A549 (cell line): ENCODE data around the gene KCTD3. TPM values are rescaled to one million over a fixed set of nuclear protein-coding genes. Genes with fewer than 3 reads are reported as not detected.

ENCODE experiments used
- ATAC-seq, 2 experiments: fragments of 200-7000 bp in 1 of 2; fragments of >200 bp in 1 of 2; cut with Nextera tagmentation in 1 of 2; cut with Tn5 transposase in 1 of 2; 3 replicates each; pipeline versions ENCODE4 v1.8.0 to v1.9.1; 2018 to 2020; ENCODE audit warnings: mild to moderate bottlenecking in 1 of 2, moderate library complexity in 1 of 2
- CTCF ChIA-PET: fragments of 300-600 bp; sonication (Branson Sonifier 250); formaldehyde crosslinking; extraction: SDS; loops from one replicate; lab custom pipeline; 2021; ENCODE audit warnings: antibody characterized with exemption, inconsistent platforms; lab: Yijun Ruan, JAX
- POLR2A ChIA-PET: fragments of 350-600 bp; formaldehyde crosslinking; extraction: SDS; loops from one replicate; lab custom pipeline; 2021; ENCODE audit warnings: antibody characterized with exemption, inconsistent platforms; lab: Yijun Ruan, JAX
- DNase-seq, 2 experiments: peaks; one replicate each; pipeline versions ENCODE4 v3.0.0 to v3.0.0-alpha.2; 2011 to 2016; ENCODE audit warnings: low read depth in 1 of 2, low spot score in 1 of 2
- FAIRE-seq: peaks from 2 replicates; lab custom pipeline; 2011; peaks lifted over from hg19 to GRCh38; lab: Jason Lieb, UNC
- H3K27ac ChIP-seq, 2 experiments: fragments of >200 bp; sonication (Bioruptor Twin); formaldehyde crosslinking; 3 replicates each; pipeline ENCODE4 v1.5.1; 2016 to 2017
- H3K4me1 ChIP-seq: fragments of >200 bp; sonication (Bioruptor Twin); formaldehyde crosslinking; 3 replicates; pipeline ENCODE4 v1.6.1; 2016
- H3K4me2 ChIP-seq: fragments of >200 bp; sonication (Bioruptor Twin); formaldehyde crosslinking; 3 replicates; pipeline ENCODE4 v1.6.1; 2016
- H3K4me3 ChIP-seq: fragments of >200 bp; sonication (Bioruptor Twin); formaldehyde crosslinking; 3 replicates; pipeline ENCODE4 v1.5.1; 2016
- H3K9me3 ChIP-seq: fragments of >200 bp; sonication (Bioruptor Twin); formaldehyde crosslinking; 3 replicates; pipeline ENCODE4 v1.6.1; 2016
- BHLHE40 ChIP-seq: IDR thresholded peaks from 2 replicates; pipeline ENCODE4 v1.6.1; 2012; ENCODE audit warnings: low read depth, low read length, inconsistent platforms
- CTCF ChIP-seq: fragments of >200 bp; sonication (Bioruptor Twin); formaldehyde crosslinking; IDR thresholded peaks from 3 replicates; pipeline ENCODE4 v1.5.1; 2016
- ELK1 ChIP-seq: fragments of 150-350 bp; IDR thresholded peaks from 2 replicates; pipeline ENCODE4 v1.6.1; 2014; ENCODE audit warnings: low read depth, mild to moderate bottlenecking, low read length
- FOSL2 ChIP-seq, 2 experiments: fragments of 450-650 bp in 1 of 2; fragments of >200 bp in 1 of 2; sonication (Bioruptor Twin) in 1 of 2; formaldehyde crosslinking; IDR thresholded peaks; 2 replicates each; pipeline versions ENCODE4 v1.5.0 to v1.6.1; 2016 to 2020; ENCODE audit warnings: mild to moderate bottlenecking in 1 of 2, moderate library complexity in 1 of 2
- FOXS1 ChIP-seq: fragments of 250-450 bp; sonication (Bioruptor Pico); IDR thresholded peaks from 2 replicates; pipeline ENCODE4 v1.5.0; 2020; ENCODE audit warnings: mild to moderate bottlenecking, moderate library complexity
- GATA3 ChIP-seq: IDR thresholded peaks from 2 replicates; pipeline ENCODE4 v1.6.1; 2012; ENCODE audit warnings: borderline replicate concordance
- HDAC2 ChIP-seq: fragments of 200-600 bp; sonication (generic); IDR thresholded peaks from 2 replicates; pipeline ENCODE4 v1.6.1; 2016
- HMGXB4 ChIP-seq: fragments of 250-450 bp; sonication (Bioruptor Pico); IDR thresholded peaks from 2 replicates; pipeline ENCODE4 v1.5.0; 2021; ENCODE audit warnings: mild to moderate bottlenecking, moderate library complexity, borderline replicate concordance
- HOXA7 ChIP-seq: fragments of 250-450 bp; sonication (Bioruptor Pico); IDR thresholded peaks from 2 replicates; pipeline ENCODE4 v1.5.0; 2020; ENCODE audit warnings: mild to moderate bottlenecking, moderate library complexity
- HOXB5 ChIP-seq: fragments of 250-450 bp; sonication (Bioruptor Pico); IDR thresholded peaks from 2 replicates; pipeline ENCODE4 v1.5.0; 2020; ENCODE audit warnings: mild to moderate bottlenecking, moderate library complexity
- MAFK ChIP-seq: fragments of 450-650 bp; IDR thresholded peaks from 2 replicates; pipeline ENCODE4 v1.6.1; 2014; ENCODE audit not compliant: partially characterized antibody
- MAX ChIP-seq: IDR thresholded peaks from 2 replicates; pipeline ENCODE4 v1.6.1; 2012
- MAZ ChIP-seq: fragments of 150-350 bp; IDR thresholded peaks from 2 replicates; pipeline ENCODE4 v1.6.1; 2014; ENCODE audit warnings: antibody characterized with exemption, low read depth, low read length, borderline replicate concordance
- MYC ChIP-seq: IDR thresholded peaks from 2 replicates; pipeline ENCODE4 v1.6.1; 2012; ENCODE audit warnings: mild to moderate bottlenecking, inconsistent platforms, low read length, improper control_type of control experiment, borderline replicate concordance
- NFE2L2 ChIP-seq: fragments of 150-350 bp; conservative IDR thresholded peaks from 2 replicates; pipeline ENCODE4 v1.6.1; 2014; ENCODE audit warnings: low read length
- NPAS2 ChIP-seq: fragments of 250-450 bp; sonication (Bioruptor Pico); IDR thresholded peaks from 2 replicates; pipeline ENCODE4 v1.8.0; 2022; ENCODE audit warnings: mild to moderate bottlenecking, moderate library complexity, borderline replicate concordance
- POLR2AphosphoS2 ChIP-seq: conservative IDR thresholded peaks from 2 replicates; pipeline ENCODE4 v1.6.1; 2012; ENCODE audit warnings: low read length, improper control_type of control experiment, inconsistent platforms
- RAD21 ChIP-seq, 2 experiments: fragments of >200 bp in 1 of 2; sonication (Bioruptor Twin) in 1 of 2; formaldehyde crosslinking in 1 of 2; IDR thresholded peaks in 1 of 2; conservative IDR thresholded peaks in 1 of 2; 2 replicates in 1 of 2; 3 replicates in 1 of 2; pipeline ENCODE4 v1.6.1; 2012 to 2018; ENCODE audit warnings: inconsistent platforms in 1 of 2
- REST ChIP-seq: fragments of 200-600 bp; sonication (generic); IDR thresholded peaks from 2 replicates; pipeline ENCODE4 v1.6.1; 2016; ENCODE audit warnings: antibody characterized with exemption, mild to moderate bottlenecking, moderate library complexity
- RFX5 ChIP-seq: fragments of 450-650 bp; IDR thresholded peaks from 2 replicates; pipeline ENCODE4 v1.7.1; 2014; ENCODE audit warnings: antibody characterized with exemption, mild to moderate bottlenecking, moderate library complexity
- SREBF2 ChIP-seq: fragments of 450-650 bp; IDR thresholded peaks from 2 replicates; pipeline ENCODE4 v1.6.1; 2014; ENCODE audit warnings: mild to moderate bottlenecking, moderate library complexity
- TP53 ChIP-seq: fragments of 250-450 bp; sonication (Bioruptor Pico); IDR thresholded peaks from 2 replicates; pipeline ENCODE4 v1.5.0; 2021; ENCODE audit warnings: mild to moderate bottlenecking, moderate library complexity
- ZC3H11A ChIP-seq: fragments of 450-650 bp; IDR thresholded peaks from 2 replicates; pipeline ENCODE4 v1.6.1; 2014; ENCODE audit warnings: antibody characterized with exemption, mild to moderate bottlenecking
- ZNF302 ChIP-seq: fragments of 250-450 bp; sonication (Bioruptor Pico); IDR thresholded peaks from 2 replicates; pipeline ENCODE4 v1.9.0; 2021; ENCODE audit warnings: inconsistent platforms, mild to moderate bottlenecking, moderate library complexity
- WGBS: methylation state at CpG from one replicate; pipeline ENCODE4 v1.1.6; 2017; ENCODE audit errors: missing lambda C conversion rate; 5-methylcytosine and 5-hydroxymethylcytosine counted together
- polyA plus RNA-seq, 4 experiments: library from polyadenylated mRNA; depleted of rRNA in 3 of 4; stranded (reverse); fragments of >200 nt; fragmentation: RNase III in 1 of 4; extraction: RNeasy Plus Mini Kit Qiagen cat#74134 plus additional on column Dnase treatment in 1 of 4; gene quantifications; 2 replicates in 3 of 4; 3 replicates in 1 of 4; pipeline ENCODE4 v1.2.3, GENCODE V29; 2011 to 2017
- TF ChIP-seq, protein P1 (sequence below): fragments of >200 bp; sonication (Bioruptor Twin); formaldehyde crosslinking; IDR thresholded peaks from 3 replicates; pipeline ENCODE4 v1.6.1; 2016

Gene KCTD3
- polyA plus RNA-seq, 2 of the 4 experiments (the other 2 are of a cell fraction) = 33.0 to 69.4 TPM

DNA sequence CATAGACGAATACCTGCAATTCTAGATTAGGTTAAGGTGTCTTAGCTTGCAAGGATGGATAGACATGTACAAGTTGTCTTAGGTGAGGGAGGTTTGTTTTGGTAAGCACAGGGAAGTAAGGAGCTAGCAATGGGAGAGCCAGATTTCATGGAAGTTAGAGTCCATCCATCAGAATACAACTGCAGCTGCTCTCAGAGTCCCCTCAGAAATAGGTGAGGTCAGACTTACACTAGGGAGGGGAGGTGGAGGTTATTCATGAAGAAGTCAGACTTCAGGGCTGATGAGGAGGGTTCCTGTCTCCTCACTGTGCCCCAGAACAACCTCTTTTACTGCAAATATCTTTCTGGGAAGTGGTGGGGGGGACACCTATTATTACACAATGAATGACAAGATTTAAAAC, 85.3 kb downstream of the KCTD3 start:
- Histone ChIP-seq H3K4me1 (no peaks in the 10 kb centered on the region), H3K4me3 (no peak overlapping the region), H3K4me2 (no peak overlapping the region), H3K27ac (no peak overlapping the region), H3K9me3 (no peaks in the 10 kb centered on the region)
- no peak for FAIRE-seq
- no peak for DNase-seq
- ChIA-PET POLR2A (no interaction called here), CTCF (no interaction called here)
- no peak for ATAC-seq
- TF ChIP-seq HOXA7 (CRISPR knock-in tag) (no peak), ELK1 (no peak), POLR2AphosphoS2 (no peak), HMGXB4 (no peak), RFX5 (no peak), RAD21 (conservative IDR thresholded peaks at IDR 0.05 in 1 of 2, IDR thresholded peaks at IDR 0.05 in 1 of 2) (no peak), MAZ (no peak), ZNF302 (CRISPR knock-in tag) (no peak), HOXB5 (no peak), SREBF2 (no peak), FOXS1 (CRISPR knock-in tag) (no peak), NFE2L2 (no peak), MAFK (no peak), FOSL2 (IDR thresholded peaks at IDR 0.05) (no peak), FOSL2 (CRISPR knock-in tag; IDR thresholded peaks at IDR 0.05) (no peak), REST (no peak), NPAS2 (no peak), GATA3 (no peak), HDAC2 (no peak), BHLHE40 (no peak)
- TF ChIP-seq, protein P1, sequence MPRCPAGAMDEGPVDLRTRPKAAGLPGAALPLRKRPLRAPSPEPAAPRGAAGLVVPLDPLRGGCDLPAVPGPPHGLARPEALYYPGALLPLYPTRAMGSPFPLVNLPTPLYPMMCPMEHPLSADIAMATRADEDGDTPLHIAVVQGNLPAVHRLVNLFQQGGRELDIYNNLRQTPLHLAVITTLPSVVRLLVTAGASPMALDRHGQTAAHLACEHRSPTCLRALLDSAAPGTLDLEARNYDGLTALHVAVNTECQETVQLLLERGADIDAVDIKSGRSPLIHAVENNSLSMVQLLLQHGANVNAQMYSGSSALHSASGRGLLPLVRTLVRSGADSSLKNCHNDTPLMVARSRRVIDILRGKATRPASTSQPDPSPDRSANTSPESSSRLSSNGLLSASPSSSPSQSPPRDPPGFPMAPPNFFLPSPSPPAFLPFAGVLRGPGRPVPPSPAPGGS = no peak
- 34% methylated on average over 1 of the region's 1 CpG for WGBS

DNA sequence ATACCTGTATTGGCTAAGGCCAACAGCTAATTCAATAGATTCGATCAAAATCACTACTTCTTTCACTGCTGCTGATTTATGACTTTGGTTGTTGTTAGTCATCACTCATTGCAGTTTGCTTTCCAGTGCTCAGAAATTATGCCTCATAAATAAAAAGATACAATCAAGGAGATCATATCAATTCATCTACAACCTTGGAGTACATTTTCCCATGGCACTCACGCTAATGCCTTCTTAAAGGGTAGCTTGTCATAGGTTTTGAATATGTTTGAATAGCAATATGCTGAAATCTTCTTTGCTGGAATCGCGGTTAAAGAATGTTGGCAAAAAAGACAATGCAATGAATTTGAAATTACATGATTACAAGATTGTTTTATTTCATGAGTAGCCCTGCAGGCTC, 89.9 kb downstream of the KCTD3 start:
- Histone ChIP-seq H3K4me1 (no peaks in the 10 kb centered on the region), H3K4me3 (no peak overlapping the region), H3K4me2 (no peak overlapping the region), H3K27ac (no peak overlapping the region), H3K9me3 (no peaks in the 10 kb centered on the region)
- POLR2A ChIA-PET = no interaction called here
- DNase-seq = no peak
- no peak for ATAC-seq
- CTCF ChIA-PET = no interaction called here
- 52% methylated on average over 4 of the region's 4 CpGs for whole genome bisulfite sequencing
- FAIRE-seq = no peak
- no peak for TF ChIP-seq CTCF
- TF ChIP-seq HMGXB4 = no peak
- TF ChIP-seq MAZ = no peak
- TF ChIP-seq POLR2AphosphoS2 = no peak
- no peak for TF ChIP-seq TP53 (CRISPR knock-in tag)
- TF ChIP-seq MAFK = no peak
- TF ChIP-seq ZC3H11A = no peak
- TF ChIP-seq MAX = no peak
- no peak for TF ChIP-seq MYC
